Right lobe of liver (tissue), 4 donors: Measurements from ENCODE around the gene MTFMT.

Experiments
- POLR2A ChIP-seq: fragments of 450-650 bp; IDR thresholded peaks from one replicate; pipeline ENCODE4 v1.6.1; 2017; ENCODE audit warnings: antibody characterized with exemption, mild to moderate bottlenecking
- TF ChIP-seq, protein P1 (sequence below), 4 donors: fragments of 200-600 bp in 3 of 4; fragments of 450-650 bp in 1 of 4; IDR thresholded peaks; one replicate each; pipeline versions ENCODE4 v1.5.1 to v1.8.0; 2016 to 2022; ENCODE audit warnings: antibody characterized with exemption in 4 of 4, mild to moderate bottlenecking in 2 of 4
- donor health status: DM: no; HTN: no; CAD: no.
- donor health status: DM: no; HTN: no; CAD: no.
- donor health status: DM: no; HTN: yes; CAD: no.

DNA sequence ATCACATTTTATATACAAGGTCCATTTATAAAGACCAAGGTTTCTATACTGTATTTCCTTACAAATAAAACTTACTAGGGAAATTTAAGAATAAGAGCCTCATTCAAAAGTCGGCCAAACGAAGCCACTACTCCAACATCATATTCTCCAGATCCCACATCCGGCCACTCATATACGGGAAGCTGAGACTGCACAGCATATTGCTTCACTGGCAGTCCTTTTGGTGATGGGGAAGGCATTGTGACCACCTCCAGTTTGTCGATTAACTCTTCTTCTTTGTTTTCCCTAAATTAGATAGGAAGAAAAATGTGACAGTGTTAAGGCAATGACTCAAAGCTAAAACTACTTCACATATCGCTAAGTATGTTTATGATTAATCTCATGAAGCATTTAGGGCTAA lies 2.7 kb downstream of the MTFMT start:
- TF ChIP-seq, protein P1, sequence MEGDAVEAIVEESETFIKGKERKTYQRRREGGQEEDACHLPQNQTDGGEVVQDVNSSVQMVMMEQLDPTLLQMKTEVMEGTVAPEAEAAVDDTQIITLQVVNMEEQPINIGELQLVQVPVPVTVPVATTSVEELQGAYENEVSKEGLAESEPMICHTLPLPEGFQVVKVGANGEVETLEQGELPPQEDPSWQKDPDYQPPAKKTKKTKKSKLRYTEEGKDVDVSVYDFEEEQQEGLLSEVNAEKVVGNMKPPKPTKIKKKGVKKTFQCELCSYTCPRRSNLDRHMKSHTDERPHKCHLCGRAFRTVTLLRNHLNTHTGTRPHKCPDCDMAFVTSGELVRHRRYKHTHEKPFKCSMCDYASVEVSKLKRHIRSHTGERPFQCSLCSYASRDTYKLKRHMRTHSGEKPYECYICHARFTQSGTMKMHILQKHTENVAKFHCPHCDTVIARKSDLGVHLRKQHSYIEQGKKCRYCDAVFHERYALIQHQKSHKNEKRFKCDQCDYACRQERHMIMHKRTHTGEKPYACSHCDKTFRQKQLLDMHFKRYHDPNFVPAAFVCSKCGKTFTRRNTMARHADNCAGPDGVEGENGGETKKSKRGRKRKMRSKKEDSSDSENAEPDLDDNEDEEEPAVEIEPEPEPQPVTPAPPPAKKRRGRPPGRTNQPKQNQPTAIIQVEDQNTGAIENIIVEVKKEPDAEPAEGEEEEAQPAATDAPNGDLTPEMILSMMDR (IDR thresholded peaks at IDR 0.05) = no peak
- no peak for TF ChIP-seq POLR2A
